ENCODE data around the gene TRABD2B. TPM values are rescaled to one million over a fixed set of nuclear protein-coding genes. Genes with fewer than 3 reads are reported as not detected.

TRABD2B gene
- total RNA-seq, 1 experiment from 2014 or later: not detected

GRCh38 chr1:47838562-47839432, 158.4 kb downstream of the TRABD2B start:
- no peaks in the 10 kb centered on the region for H3K36me3 ChIP-seq (ENCODE audit: insufficient read depth, low read length, poor library complexity, severe bottlenecking)
- H3K4me3 ChIP-seq (ENCODE audit: low read depth, low read length, poor library complexity, severe bottlenecking): no peak overlapping the region
- no TSS peak for BruUV-seq (replicated peaks)
- no peaks in the 10 kb centered on the region for H3K4me1 ChIP-seq (ENCODE audit: insufficient read depth, low read length, poor library complexity, severe bottlenecking)
- H3K27me3 ChIP-seq (replicated peaks; ENCODE audit: insufficient read depth, low read depth, low read length, poor library complexity): no peaks in the 10 kb centered on the region
- TF ChIP-seq EZH2 (IDR thresholded peaks at IDR 0.05; ENCODE audit: borderline replicate concordance, low read depth, low read length, poor library complexity, severe bottlenecking): no peak
- no peak for TF ChIP-seq CTCF (conservative IDR thresholded peaks at IDR 0.05; ENCODE audit: low read depth, low read length)
- POLR2A ChIA-PET (ENCODE audit: low non-redundant PET): no interaction called here
- H3K27ac ChIP-seq (ENCODE audit: low read depth, low read length, poor library complexity, severe bottlenecking): no peak overlapping the region
- DNase-seq (ENCODE audit: low spot score): no peak
- peaks cover 9% of the 10 kb centered on the region for H3K9me3 ChIP-seq (ENCODE audit: low read depth, low read length, poor library complexity, severe bottlenecking)
- intact Hi-C loops (cut with micrococcal nuclease; ENCODE audit: unreplicated experiment): no loop called here
- CTCF ChIA-PET: no interaction called here

- no peaks in the 10 kb centered on the region for H3K36me3 ChIP-seq (ENCODE audit: insufficient read depth, low read length, poor library complexity, severe bottlenecking)
- no peak overlapping the region for H3K4me3 ChIP-seq (ENCODE audit: low read depth, low read length, poor library complexity, severe bottlenecking)
- H3K9me3 ChIP-seq (ENCODE audit: low read depth, low read length, poor library complexity, severe bottlenecking): peaks cover 9% of the 10 kb centered on the region
- DNase-seq (ENCODE audit: low spot score): no peak
- no peaks in the 10 kb centered on the region for H3K27me3 ChIP-seq (replicated peaks; ENCODE audit: insufficient read depth, low read depth, low read length, poor library complexity)
- H3K4me1 ChIP-seq (ENCODE audit: insufficient read depth, low read length, poor library complexity, severe bottlenecking): no peaks in the 10 kb centered on the region
- intact Hi-C loops (cut with micrococcal nuclease; ENCODE audit: unreplicated experiment): no loop called here
- BruUV-seq (replicated peaks): no TSS peak
- CTCF ChIA-PET: interaction anchor here (0.5 kb wide), 1 partner anchor 159 kb away, joined by 7 read pairs; the partner anchor contains the start of gene TRABD2B
- POLR2A ChIA-PET (ENCODE audit: low non-redundant PET): no interaction called here
- H3K27ac ChIP-seq (ENCODE audit: low read depth, low read length, poor library complexity, severe bottlenecking): no peak overlapping the region
- TF ChIP-seq EZH2 (IDR thresholded peaks at IDR 0.05; ENCODE audit: borderline replicate concordance, low read depth, low read length, poor library complexity, severe bottlenecking): no peak
- TF ChIP-seq CTCF (conservative IDR thresholded peaks at IDR 0.05; ENCODE audit: low read depth, low read length): no peak
Measured at GRCh38 chr1:47837866-47838561, 159.2 kb downstream of the TRABD2B start.

GRCh38 chr1:47837056-47837830, 159.9 kb downstream of the TRABD2B start:
- Histone ChIP-seq H3K27ac (ENCODE audit: low read depth, low read length, poor library complexity, severe bottlenecking) (no peak overlapping the region), H3K27me3 (replicated peaks; ENCODE audit: insufficient read depth, low read depth, low read length, poor library complexity) (no peaks in the 10 kb centered on the region), H3K4me1 (ENCODE audit: insufficient read depth, low read length, poor library complexity, severe bottlenecking) (no peaks in the 10 kb centered on the region), H3K4me3 (ENCODE audit: low read depth, low read length, poor library complexity, severe bottlenecking) (no peak overlapping the region), H3K36me3 (ENCODE audit: insufficient read depth, low read length, poor library complexity, severe bottlenecking) (no peaks in the 10 kb centered on the region), H3K9me3 (ENCODE audit: low read depth, low read length, poor library complexity, severe bottlenecking) (peaks cover 9% of the 10 kb centered on the region)
- intact Hi-C loops (cut with micrococcal nuclease; ENCODE audit: unreplicated experiment): no loop called here
- no peak for DNase-seq (ENCODE audit: low spot score)
- ChIA-PET CTCF (no interaction called here), POLR2A (ENCODE audit: low non-redundant PET) (no interaction called here)
- TF ChIP-seq CTCF (conservative IDR thresholded peaks at IDR 0.05; ENCODE audit: low read depth, low read length) (no peak), EZH2 (IDR thresholded peaks at IDR 0.05; ENCODE audit: borderline replicate concordance, low read depth, low read length, poor library complexity, severe bottlenecking) (no peak)
- no TSS peak for BruUV-seq (replicated peaks)

Data from A673 (cell line).